ENCODE measurements around the gene TCEA3.

- TF ChIP-seq REST (IDR thresholded peaks at IDR 0.05; ENCODE audit: insufficient replicate concordance, low read depth), result no peak
- TF ChIP-seq, protein P1, sequence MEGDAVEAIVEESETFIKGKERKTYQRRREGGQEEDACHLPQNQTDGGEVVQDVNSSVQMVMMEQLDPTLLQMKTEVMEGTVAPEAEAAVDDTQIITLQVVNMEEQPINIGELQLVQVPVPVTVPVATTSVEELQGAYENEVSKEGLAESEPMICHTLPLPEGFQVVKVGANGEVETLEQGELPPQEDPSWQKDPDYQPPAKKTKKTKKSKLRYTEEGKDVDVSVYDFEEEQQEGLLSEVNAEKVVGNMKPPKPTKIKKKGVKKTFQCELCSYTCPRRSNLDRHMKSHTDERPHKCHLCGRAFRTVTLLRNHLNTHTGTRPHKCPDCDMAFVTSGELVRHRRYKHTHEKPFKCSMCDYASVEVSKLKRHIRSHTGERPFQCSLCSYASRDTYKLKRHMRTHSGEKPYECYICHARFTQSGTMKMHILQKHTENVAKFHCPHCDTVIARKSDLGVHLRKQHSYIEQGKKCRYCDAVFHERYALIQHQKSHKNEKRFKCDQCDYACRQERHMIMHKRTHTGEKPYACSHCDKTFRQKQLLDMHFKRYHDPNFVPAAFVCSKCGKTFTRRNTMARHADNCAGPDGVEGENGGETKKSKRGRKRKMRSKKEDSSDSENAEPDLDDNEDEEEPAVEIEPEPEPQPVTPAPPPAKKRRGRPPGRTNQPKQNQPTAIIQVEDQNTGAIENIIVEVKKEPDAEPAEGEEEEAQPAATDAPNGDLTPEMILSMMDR (IDR thresholded peaks at IDR 0.05; ENCODE audit: insufficient read depth, low read length), result no peak
- TF ChIP-seq POLR2AphosphoS5 (IDR thresholded peaks at IDR 0.05; ENCODE audit: low read depth), result no peak
- no peak for TF ChIP-seq GABPA (IDR thresholded peaks at IDR 0.05; ENCODE audit: low read depth)
- TF ChIP-seq SPI1 (IDR thresholded peaks at IDR 0.05; ENCODE audit: borderline replicate concordance, low read depth), result no peak
Observed at GRCh38 chr1:23405946-23406345, 18.6 kb downstream of the TCEA3 start.

Data from HL-60 (cell line).